ENCODE data around the gene UBTD2.
A peak's percentile ranks its signal among the peaks of the same experiment; 100 is the strongest.
"Not testable (repeated sequence)": the region's sequence is repeated elsewhere in the genome, so short reads cannot be mapped to it uniquely, and the experiment has no call there.

UBTD2 gene

DNA sequence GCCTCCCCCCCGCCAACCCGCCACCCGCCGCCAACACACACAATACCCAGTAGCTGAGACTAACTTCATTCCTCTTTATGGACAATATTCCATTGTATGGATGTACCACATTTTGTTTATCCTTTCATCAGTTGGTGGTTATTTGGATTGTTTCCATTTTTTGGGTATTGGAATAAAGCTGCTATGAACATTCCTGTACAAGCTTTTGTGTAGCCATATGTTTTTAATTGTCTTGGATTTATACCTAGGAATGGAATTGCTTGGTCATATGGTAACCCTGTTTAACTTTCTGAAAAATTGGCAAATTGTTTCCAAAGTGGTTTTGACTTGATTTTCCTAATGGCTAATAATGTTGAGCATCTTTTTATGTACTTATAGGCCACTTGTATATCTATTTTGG is 4.9 kb upstream of the UBTD2 start:
- Histone ChIP-seq H3K27ac (ENCODE audit: low read depth, low read length) (no peak overlapping the region), H3K79me2 (ENCODE audit: control insufficient read depth, insufficient read depth, low read length, poor library complexity) (peaks cover 6% of the 10 kb centered on the region), H3K23ac (ENCODE audit: low read length) (no peak overlapping the region), H3K18ac (ENCODE audit: low read length) (no peak overlapping the region), H4K91ac (ENCODE audit: low read depth, low read length) (no peak overlapping the region), H2BK5ac (ENCODE audit: low read depth, low read length, poor library complexity) (no peak overlapping the region), H2AK5ac (ENCODE audit: low read length) (no peak overlapping the region), H3K79me1 (ENCODE audit: low read length) (peaks cover 11% of the 10 kb centered on the region), H3K14ac (ENCODE audit: low read length) (no peak overlapping the region), H2AFZ (ENCODE audit: insufficient read depth, low read length, poor library complexity) (no peak overlapping the region), H3K4me2 (ENCODE audit: low read length) (no peak overlapping the region), H4K8ac (ENCODE audit: low read depth, low read length) (no peak overlapping the region), H4K12ac (ENCODE audit: low read depth, low read length) (no peak overlapping the region), H3K4ac (ENCODE audit: low read depth, low read length) (no peak overlapping the region), H2BK12ac (ENCODE audit: low read length) (no peak overlapping the region), H3K27me3 (ENCODE audit: insufficient read depth, low read length) (no peaks in the 10 kb centered on the region), H3K4me3 (ENCODE audit: low read depth, low read length) (no peak overlapping the region), H3K9me3 (ENCODE audit: insufficient read depth, low read depth, low read length) (no peaks in the 10 kb centered on the region), H2BK120ac (ENCODE audit: insufficient read depth, low read length, poor library complexity) (no peak overlapping the region), H3K36me3 (ENCODE audit: control insufficient read depth in 1 of 2, insufficient read depth in 2 of 2, low read length in 2 of 2) (no peaks in the 10 kb centered on the region), H3K9ac (ENCODE audit: low read length) (no peak overlapping the region), H3K4me1 (ENCODE audit: control insufficient read depth in 1 of 2, insufficient read depth in 2 of 2, low read length in 2 of 2) (peaks cover 5 to 8% of the 10 kb centered on the region in 2 experiments)
- no CpG with 5 or more reads among the region's 4 CpGs for WGBS (ENCODE audit: extremely low coverage, insufficient coverage, insufficient read length)
- no peak for DNase-seq

DNA sequence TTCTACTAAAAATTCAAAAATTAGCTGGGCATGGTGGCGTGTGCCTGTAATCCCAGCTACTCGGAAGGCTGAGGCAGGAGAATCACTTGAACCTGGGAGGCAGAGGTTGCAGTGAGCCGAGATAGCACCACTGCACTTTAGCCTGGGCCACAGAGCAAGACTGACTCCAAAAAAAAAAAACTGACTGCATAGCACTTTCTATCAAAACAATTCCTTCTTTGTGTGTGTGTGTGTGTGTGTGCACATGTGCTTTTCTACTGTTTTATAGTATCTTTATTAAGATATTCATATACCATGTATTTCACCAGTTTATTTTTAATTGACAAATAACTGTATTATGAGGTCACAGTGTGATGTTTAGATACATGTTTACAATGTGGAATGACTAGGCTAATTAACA is 3.6 kb upstream of the UBTD2 start:
- not testable (repeated sequence) for DNase-seq; H3K9ac ChIP-seq (ENCODE audit: low read length); H3K36me3 ChIP-seq (ENCODE audit: control insufficient read depth in 1 of 2, insufficient read depth in 2 of 2, low read length in 2 of 2); H2BK5ac ChIP-seq (ENCODE audit: low read depth, low read length, poor library complexity); H3K4me1 ChIP-seq (ENCODE audit: control insufficient read depth in 1 of 2, insufficient read depth in 2 of 2, low read length in 2 of 2); H3K23ac ChIP-seq (ENCODE audit: low read length); H3K18ac ChIP-seq (ENCODE audit: low read length); H3K4me3 ChIP-seq (ENCODE audit: low read depth, low read length); H3K14ac ChIP-seq (ENCODE audit: low read length); H4K91ac ChIP-seq (ENCODE audit: low read depth, low read length); H3K27me3 ChIP-seq (ENCODE audit: insufficient read depth, low read length); H2BK120ac ChIP-seq (ENCODE audit: insufficient read depth, low read length, poor library complexity); H2AFZ ChIP-seq (ENCODE audit: insufficient read depth, low read length, poor library complexity); H3K4ac ChIP-seq (ENCODE audit: low read depth, low read length); H3K27ac ChIP-seq (ENCODE audit: low read depth, low read length); H3K4me2 ChIP-seq (ENCODE audit: low read length); H4K12ac ChIP-seq (ENCODE audit: low read depth, low read length); H2BK12ac ChIP-seq (ENCODE audit: low read length); H2AK5ac ChIP-seq (ENCODE audit: low read length); H3K9me3 ChIP-seq (ENCODE audit: insufficient read depth, low read depth, low read length); H4K8ac ChIP-seq (ENCODE audit: low read depth, low read length)
- Histone ChIP-seq H3K79me1 (ENCODE audit: low read length) (peaks cover 16% of the 10 kb centered on the region), H3K79me2 (ENCODE audit: control insufficient read depth, insufficient read depth, low read length, poor library complexity) (peaks cover 15% of the 10 kb centered on the region)
- WGBS (ENCODE audit: extremely low coverage, insufficient coverage, insufficient read length) = no CpG with 5 or more reads among the region's 3 CpGs

DNA sequence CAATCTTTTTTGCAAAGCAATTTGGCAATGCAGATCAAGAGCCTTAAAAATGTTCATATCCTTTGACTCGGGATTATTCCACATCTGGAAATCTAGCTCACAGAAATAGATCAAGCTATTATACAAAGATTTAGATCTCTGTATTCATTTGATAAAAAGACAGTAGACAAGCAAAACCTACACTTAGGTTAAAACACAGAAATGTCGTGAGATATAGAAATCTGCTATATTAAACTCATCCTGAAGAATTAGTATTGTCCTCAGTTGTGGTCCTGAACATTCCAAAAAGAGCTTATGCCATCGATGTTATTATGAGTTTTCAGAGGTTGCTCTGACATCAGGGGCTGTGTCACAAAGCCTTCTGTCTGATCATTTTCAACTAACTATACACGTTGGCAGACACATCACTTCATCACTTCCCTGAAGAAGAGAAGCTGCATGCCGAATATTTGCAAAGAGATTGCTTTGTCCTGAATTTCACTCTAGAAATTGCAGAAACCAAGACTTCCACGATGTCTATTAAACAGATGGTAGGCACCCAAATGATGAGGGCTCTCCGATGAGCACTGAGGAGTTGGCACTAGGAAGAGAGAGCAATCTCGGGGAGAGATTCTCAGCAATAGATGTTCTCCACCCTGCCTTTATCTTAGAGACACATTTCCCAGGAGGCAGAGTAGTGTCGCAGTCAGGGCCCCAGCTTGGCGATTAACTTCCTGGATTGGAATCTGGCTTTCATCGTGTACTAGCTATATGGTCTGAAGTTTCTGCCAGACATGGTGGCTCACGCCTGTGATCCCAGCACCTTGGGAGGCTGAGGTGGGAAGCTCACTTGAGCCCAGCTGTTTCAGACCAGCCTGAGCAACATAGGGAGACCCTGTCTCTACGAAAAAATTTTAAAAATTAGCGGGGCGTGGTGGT is 1.9 kb upstream of the UBTD2 start:
- H2AFZ ChIP-seq (ENCODE audit: insufficient read depth, low read length, poor library complexity) = no peak overlapping the region
- no peak overlapping the region for H3K4me2 ChIP-seq (ENCODE audit: low read length)
- no CpG with 5 or more reads among the region's 15 CpGs for WGBS (ENCODE audit: extremely low coverage, insufficient coverage, insufficient read length)
- H3K79me2 ChIP-seq (ENCODE audit: control insufficient read depth, insufficient read depth, low read length, poor library complexity) = peaks cover 20% of the 10 kb centered on the region
- H4K91ac ChIP-seq (ENCODE audit: low read depth, low read length) = no peak overlapping the region
- H4K12ac ChIP-seq (ENCODE audit: low read depth, low read length) = no peak overlapping the region
- no peak overlapping the region for H2AK5ac ChIP-seq (ENCODE audit: low read length)
- no peak overlapping the region for H3K9ac ChIP-seq (ENCODE audit: low read length)
- no peak overlapping the region for H2BK120ac ChIP-seq (ENCODE audit: insufficient read depth, low read length, poor library complexity)
- H2BK5ac ChIP-seq (ENCODE audit: low read depth, low read length, poor library complexity) = no peak overlapping the region
- H3K23ac ChIP-seq (ENCODE audit: low read length) = no peak overlapping the region
- no peak overlapping the region for H3K4me3 ChIP-seq (ENCODE audit: low read depth, low read length)
- H3K18ac ChIP-seq (ENCODE audit: low read length) = no peak overlapping the region
- no peak for DNase-seq
- H3K4ac ChIP-seq (ENCODE audit: low read depth, low read length) = no peak overlapping the region
- H3K4me1 ChIP-seq (ENCODE audit: control insufficient read depth in 1 of 2, insufficient read depth in 2 of 2, low read length in 2 of 2) = peaks cover 4% of the 10 kb centered on the region in 2 experiments
- no peak overlapping the region for H3K14ac ChIP-seq (ENCODE audit: low read length)
- H3K36me3 ChIP-seq (ENCODE audit: control insufficient read depth in 1 of 2, insufficient read depth in 2 of 2, low read length in 2 of 2) = no peaks in the 10 kb centered on the region
- no peak overlapping the region for H2BK12ac ChIP-seq (ENCODE audit: low read length)
- no peaks in the 10 kb centered on the region for H3K9me3 ChIP-seq (ENCODE audit: insufficient read depth, low read depth, low read length)
- no peak overlapping the region for H4K8ac ChIP-seq (ENCODE audit: low read depth, low read length)
- H3K27me3 ChIP-seq (ENCODE audit: insufficient read depth, low read length) = no peaks in the 10 kb centered on the region
- peaks cover 16% of the 10 kb centered on the region for H3K79me1 ChIP-seq (ENCODE audit: low read length)
- H3K27ac ChIP-seq (ENCODE audit: low read depth, low read length) = no peak overlapping the region

DNA sequence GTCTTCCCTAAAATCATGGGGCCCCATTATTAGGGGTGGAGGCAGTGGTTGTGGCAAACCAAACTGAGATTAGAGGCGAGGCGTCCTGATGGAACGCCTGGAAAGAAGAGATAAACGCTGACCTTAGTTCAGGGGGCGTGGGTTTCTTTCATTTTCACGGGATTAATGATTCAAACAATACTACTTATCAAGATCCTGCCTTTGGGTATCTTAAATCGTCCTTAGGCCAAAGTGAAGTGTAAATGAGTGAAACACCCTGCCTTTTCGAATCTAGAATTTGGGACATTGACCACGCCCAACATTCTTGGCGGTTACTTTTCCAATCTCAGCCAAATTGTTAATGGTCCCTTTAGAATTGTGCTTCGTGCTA is 1.0 kb upstream of the UBTD2 start:
- Histone ChIP-seq H4K8ac (ENCODE audit: low read depth, low read length) (peak overlapping the region; percentile 90), H2AK5ac (ENCODE audit: low read length) (peak overlapping the region; percentile 92)

More for the DNA sequence above, 1.0 kb upstream of the UBTD2 start:
- peak overlapping the region; percentile 69 for H3K4me3 ChIP-seq (ENCODE audit: low read depth, low read length)
- H4K12ac ChIP-seq (ENCODE audit: low read depth, low read length) = peak overlapping the region; percentile 52
- H2BK120ac ChIP-seq (ENCODE audit: insufficient read depth, low read length, poor library complexity) = peak overlapping the region; percentile 92
- peak overlapping the region; percentile 65 for H3K4ac ChIP-seq (ENCODE audit: low read depth, low read length)
- peaks cover 16% of the 10 kb centered on the region for H3K79me1 ChIP-seq (ENCODE audit: low read length)
- H2BK5ac ChIP-seq (ENCODE audit: low read depth, low read length, poor library complexity) = peak overlapping the region; percentile 83
- peak overlapping the region; percentile 55 for H3K9ac ChIP-seq (ENCODE audit: low read length)
- no peak overlapping the region for H3K23ac ChIP-seq (ENCODE audit: low read length)
- no peaks in the 10 kb centered on the region for H3K27me3 ChIP-seq (ENCODE audit: insufficient read depth, low read length)
- peak overlapping the region; percentile 83 for H3K4me2 ChIP-seq (ENCODE audit: low read length)
- peak overlapping the region; percentile 93 for H3K18ac ChIP-seq (ENCODE audit: low read length)
- no peaks in the 10 kb centered on the region for H3K9me3 ChIP-seq (ENCODE audit: insufficient read depth, low read depth, low read length)
- H2BK12ac ChIP-seq (ENCODE audit: low read length) = peak overlapping the region; percentile 63
- DNase-seq = peak in 1 of 2 donors; percentile 19
- peak overlapping the region; percentile 95 for H3K14ac ChIP-seq (ENCODE audit: low read length)
- peak overlapping the region; percentile 66 for H3K27ac ChIP-seq (ENCODE audit: low read depth, low read length)
- no CpG with 5 or more reads among the region's 11 CpGs for WGBS (ENCODE audit: extremely low coverage, insufficient coverage, insufficient read length)
- H3K79me2 ChIP-seq (ENCODE audit: control insufficient read depth, insufficient read depth, low read length, poor library complexity) = peaks cover 25% of the 10 kb centered on the region
- peaks cover 0 to 2% of the 10 kb centered on the region in 2 experiments for H3K36me3 ChIP-seq (ENCODE audit: control insufficient read depth in 1 of 2, insufficient read depth in 2 of 2, low read length in 2 of 2)
- peaks cover 4% of the 10 kb centered on the region in 2 experiments for H3K4me1 ChIP-seq (ENCODE audit: control insufficient read depth in 1 of 2, insufficient read depth in 2 of 2, low read length in 2 of 2)
- H2AFZ ChIP-seq (ENCODE audit: insufficient read depth, low read length, poor library complexity) = peak overlapping the region; percentile 79
- peak overlapping the region; percentile 89 for H4K91ac ChIP-seq (ENCODE audit: low read depth, low read length)
